ENCODE measurements around the gene ADCY10.
"Not testable (repeated sequence)": the region's sequence is repeated elsewhere in the genome, so short reads cannot be mapped to it uniquely, and the experiment has no call there.

The ADCY10 gene

GRCh38 chr1:167913895-167914496, at the start of gene ADCY10:
ADCY10 (minus strand) TSS chr1:167914134; CDS start chr1:167905140, 8,994 bp downstream.
- no peak for DNase-seq

GRCh38 chr1:167957710-167958109, 43.8 kb upstream of the ADCY10 start:
- no peak for DNase-seq

GRCh38 chr1:167955915-167956314, 42.0 kb upstream of the ADCY10 start:
- DNase-seq: no peak

- no peak for DNase-seq
These were observed 36.6 kb upstream of the ADCY10 start for GRCh38 chr1:167950569-167950968.

- no peak for DNase-seq
These were observed 35.9 kb upstream of the ADCY10 start for GRCh38 chr1:167949785-167950184.

GRCh38 chr1:167947733-167948132, 33.8 kb upstream of the ADCY10 start:
- no peak for DNase-seq

GRCh38 chr1:167943541-167943940, 29.6 kb upstream of the ADCY10 start:
- DNase-seq: no peak

GRCh38 chr1:167940264-167940663, 26.3 kb upstream of the ADCY10 start:
- no peak for DNase-seq

GRCh38 chr1:167938080-167938636, 24.2 kb upstream of the ADCY10 start:
- DNase-seq: peak; percentile 6

- DNase-seq: no peak
These were observed 23.7 kb upstream of the ADCY10 start for GRCh38 chr1:167937709-167938010.

- peak; percentile 73 for DNase-seq
These were observed 23.2 kb upstream of the ADCY10 start, which contains the start of gene MPC2 for GRCh38 chr1:167936930-167937708. MPC2 (minus strand) TSS chr1:167937072; CDS start chr1:167935841, 1,231 bp downstream.

- DNase-seq: peak; percentile 99
These were observed 22.4 kb upstream of the ADCY10 start, which contains the start of gene DCAF6 for GRCh38 chr1:167936068-167936929. DCAF6 (plus strand) TSS chr1:167936683; CDS start chr1:167936912, 229 bp downstream.

- peak; percentile 54 for DNase-seq
These were observed 21.5 kb upstream of the ADCY10 start for GRCh38 chr1:167935216-167936067.

GRCh38 chr1:167934426-167935215, 20.7 kb upstream of the ADCY10 start:
- DNase-seq: peak; percentile 16

GRCh38 chr1:167933788-167934187, 19.9 kb upstream of the ADCY10 start:
- DNase-seq: no peak

- no peak for DNase-seq
These were observed 15.8 kb upstream of the ADCY10 start for GRCh38 chr1:167929725-167930124.

GRCh38 chr1:167928919-167929318, 15.0 kb upstream of the ADCY10 start:
- DNase-seq: not testable (repeated sequence)

GRCh38 chr1:167928457-167928852, 14.5 kb upstream of the ADCY10 start:
- DNase-seq: no peak

- no peak for DNase-seq
These were observed 13.3 kb upstream of the ADCY10 start for GRCh38 chr1:167927046-167927754.

GRCh38 chr1:167926486-167926997, 12.6 kb upstream of the ADCY10 start:
- no peak for DNase-seq

All from NCI-H345 (cell line).